ENCODE data around the gene SH3BP5.

- TF ChIP-seq CTCF (IDR thresholded peaks at IDR 0.05), result no peak
- TF ChIP-seq POLR2AphosphoS5 (IDR thresholded peaks at IDR 0.05), result no peak
- TF ChIP-seq POLR2A (IDR thresholded peaks at IDR 0.05), result no peak
These were observed 112.3 kb downstream of the SH3BP5 start for GRCh38 chr3:15220056-15220455.
